ENCODE results near the gene RGL2.

Gene RGL2

GRCh38 chr6:33299237-33299944, 649 bp upstream of the RGL2 start:
- peak; percentile 80 for TF ChIP-seq CTCF (IDR thresholded peaks at IDR 0.05; ENCODE audit: control insufficient read depth, extremely low read depth, insufficient read depth)
- DNase-seq (ENCODE audit: low read depth) = no peak
- peak overlapping the region; percentile 91 for H3K4me3 ChIP-seq (ENCODE audit: low read depth, low read length)

- DNase-seq (ENCODE audit: low read depth) = peak; percentile 73
- peak overlapping the region; percentile 91 for H3K4me3 ChIP-seq (ENCODE audit: low read depth, low read length)
- no peak for TF ChIP-seq CTCF (IDR thresholded peaks at IDR 0.05; ENCODE audit: control insufficient read depth, extremely low read depth, insufficient read depth)
Observed at GRCh38 chr6:33297956-33298772, 578 bp downstream of the RGL2 start.

GRCh38 chr6:33297406-33297955, 1.3 kb downstream of the RGL2 start:
- no peak for DNase-seq (ENCODE audit: low read depth)
- peak overlapping the region; percentile 91 for H3K4me3 ChIP-seq (ENCODE audit: low read depth, low read length)
- TF ChIP-seq CTCF (IDR thresholded peaks at IDR 0.05; ENCODE audit: control insufficient read depth, extremely low read depth, insufficient read depth) = no peak

GRCh38 chr6:33296797-33297405, 1.8 kb downstream of the RGL2 start:
- TF ChIP-seq CTCF (IDR thresholded peaks at IDR 0.05; ENCODE audit: control insufficient read depth, extremely low read depth, insufficient read depth) = no peak
- peak overlapping the region; percentile 91 for H3K4me3 ChIP-seq (ENCODE audit: low read depth, low read length)
- DNase-seq (ENCODE audit: low read depth) = no peak

- no peak for TF ChIP-seq CTCF (IDR thresholded peaks at IDR 0.05; ENCODE audit: control insufficient read depth, extremely low read depth, insufficient read depth)
- H3K4me3 ChIP-seq (ENCODE audit: low read depth, low read length) = no peak overlapping the region
- no peak for DNase-seq (ENCODE audit: low read depth)
Observed at GRCh38 chr6:33295621-33296369, 2.9 kb downstream of the RGL2 start.

GRCh38 chr6:33294086-33294823, 4.5 kb downstream of the RGL2 start:
- H3K4me3 ChIP-seq (ENCODE audit: low read depth, low read length) = no peak overlapping the region
- TF ChIP-seq CTCF (IDR thresholded peaks at IDR 0.05; ENCODE audit: control insufficient read depth, extremely low read depth, insufficient read depth) = no peak
- DNase-seq (ENCODE audit: low read depth) = no peak

Measured in LNCaP clone FGC (cell line).